Cerebellar nuclear complex (tissue), 1 donor: ENCODE data around the gene ESPNL.

Source experiments
- DNase-seq, 2 experiments: peaks; one replicate each; lab custom pipeline; 2025; lab: John Stamatoyannopoulos, UW

Gene ESPNL

GRCh38 chr2:238142382-238143205, 42.5 kb downstream of the ESPNL start:
- no peak for DNase-seq

- no peak for DNase-seq
Observed at GRCh38 chr2:238143239-238143951, 43.3 kb downstream of the ESPNL start.

- no peak for DNase-seq
Observed at GRCh38 chr2:238144262-238144661, 44.1 kb downstream of the ESPNL start.

- DNase-seq, result no peak
Observed at GRCh38 chr2:238145046-238145445, 44.9 kb downstream of the ESPNL start.

GRCh38 chr2:238145851-238146250, 45.7 kb downstream of the ESPNL start:
- no peak for DNase-seq

- DNase-seq, result no peak
Observed at GRCh38 chr2:238146884-238147544, 46.9 kb downstream of the ESPNL start.

- DNase-seq, result no peak
Observed at GRCh38 chr2:238148981-238149380, 48.8 kb downstream of the ESPNL start.

GRCh38 chr2:238149841-238150572, 49.9 kb downstream of the ESPNL start:
- DNase-seq, result no peak

- no peak for DNase-seq
Observed at GRCh38 chr2:238150686-238151085, 50.5 kb downstream of the ESPNL start.

GRCh38 chr2:238151205-238151604, 51.1 kb downstream of the ESPNL start:
- no peak for DNase-seq

GRCh38 chr2:238151628-238152235, 51.6 kb downstream of the ESPNL start:
- DNase-seq, result no peak

- DNase-seq, result no peak
Observed at GRCh38 chr2:238152771-238153688, 52.9 kb downstream of the ESPNL start.

- DNase-seq, result no peak
Observed at GRCh38 chr2:238154570-238154969, 54.4 kb downstream of the ESPNL start.

- DNase-seq, result no peak
Observed at GRCh38 chr2:238155051-238155760, 55.1 kb downstream of the ESPNL start.

GRCh38 chr2:238155761-238156694, 55.9 kb downstream of the ESPNL start:
- no peak for DNase-seq

- no peak for DNase-seq
Observed at GRCh38 chr2:238157506-238158017, 57.4 kb downstream of the ESPNL start.

GRCh38 chr2:238158018-238158508, 57.9 kb downstream of the ESPNL start:
- no peak for DNase-seq

- DNase-seq, result no peak
Observed at GRCh38 chr2:238158509-238159070, 58.5 kb downstream of the ESPNL start, which contains the start of gene ERFE. ERFE (plus strand) TSS chr2:238158970; CDS start chr2:238159008, 38 bp downstream.
